Measurements from ENCODE around the gene GARRE1.
"Not testable (repeated sequence)": the region's sequence is repeated elsewhere in the genome, so short reads cannot be mapped to it uniquely, and the experiment has no call there.

GARRE1 gene

GRCh38 chr19:34246340-34246739 lies 8.0 kb upstream of the GARRE1 start:
- in situ Hi-C loops (cut with HindIII; ENCODE audit: low sequenced_read_pairs): no loop called here
- no peak for TF ChIP-seq CTCF (IDR thresholded peaks at IDR 0.05; ENCODE audit: low read depth, low read length)
- peak; percentile 78 for DNase-seq (ENCODE audit: low read depth, low spot score)

GRCh38 chr19:34248941-34249340 lies 5.4 kb upstream of the GARRE1 start:
- H3K4me3 ChIP-seq (ENCODE audit: low read depth, low read length): no peak overlapping the region
- in situ Hi-C loops (cut with HindIII; ENCODE audit: low sequenced_read_pairs): no loop called here
- no peak for TF ChIP-seq CTCF (IDR thresholded peaks at IDR 0.05; ENCODE audit: low read depth, low read length)

More at GRCh38 chr19:34246340-34246739, 8.0 kb upstream of the GARRE1 start:
- no peak overlapping the region for H3K4me3 ChIP-seq (ENCODE audit: low read depth, low read length)

GRCh38 chr19:34253167-34253566 lies 1.2 kb upstream of the GARRE1 start:
- H3K4me3 ChIP-seq (ENCODE audit: low read depth, low read length); DNase-seq (ENCODE audit: low read depth, low spot score); in situ Hi-C loops (cut with HindIII; ENCODE audit: low sequenced_read_pairs): not testable (repeated sequence)

More at GRCh38 chr19:34248941-34249340, 5.4 kb upstream of the GARRE1 start:
- DNase-seq (ENCODE audit: low read depth, low spot score): no peak

GRCh38 chr19:34253681-34254045 lies 691 bp upstream of the GARRE1 start:
- DNase-seq (ENCODE audit: low read depth, low spot score); in situ Hi-C loops (cut with HindIII; ENCODE audit: low sequenced_read_pairs): not testable (repeated sequence)
- peak overlapping the region; percentile 73 for H3K4me3 ChIP-seq (ENCODE audit: low read depth, low read length)

GRCh38 chr19:34254698-34255432 lies 511 bp downstream of the GARRE1 start:
- in situ Hi-C loops (cut with HindIII; ENCODE audit: low sequenced_read_pairs): no loop called here
- TF ChIP-seq CTCF (IDR thresholded peaks at IDR 0.05; ENCODE audit: low read depth, low read length): no peak
- peak overlapping the region; percentile 73 for H3K4me3 ChIP-seq (ENCODE audit: low read depth, low read length)
- DNase-seq (ENCODE audit: low read depth, low spot score): no peak

- TF ChIP-seq CTCF (IDR thresholded peaks at IDR 0.05; ENCODE audit: low read depth, low read length): no peak
- in situ Hi-C loops (cut with HindIII; ENCODE audit: low sequenced_read_pairs): no loop called here
- H3K4me3 ChIP-seq (ENCODE audit: low read depth, low read length): peak overlapping the region; percentile 73
- no peak for DNase-seq (ENCODE audit: low read depth, low spot score)
These were observed 1.2 kb downstream of the GARRE1 start for GRCh38 chr19:34255546-34255945.

- no peak overlapping the region for H3K4me3 ChIP-seq (ENCODE audit: low read depth, low read length)
- no peak for DNase-seq (ENCODE audit: low read depth, low spot score)
- in situ Hi-C loops (cut with HindIII; ENCODE audit: low sequenced_read_pairs): no loop called here
- no peak for TF ChIP-seq CTCF (IDR thresholded peaks at IDR 0.05; ENCODE audit: low read depth, low read length)
These were observed 2.6 kb downstream of the GARRE1 start for GRCh38 chr19:34256835-34257558.
